ENCODE measurements around the gene HOXB8. TPM values are rescaled to one million over a fixed set of nuclear protein-coding genes. Genes with fewer than 3 reads are reported as not detected.

The HOXB8 gene
- total and polyA plus RNA-seq, 2 donors (not counting 1 experiment from before 2014, with no cell fraction given) = 0.33 to 2.0 TPM

DNA sequence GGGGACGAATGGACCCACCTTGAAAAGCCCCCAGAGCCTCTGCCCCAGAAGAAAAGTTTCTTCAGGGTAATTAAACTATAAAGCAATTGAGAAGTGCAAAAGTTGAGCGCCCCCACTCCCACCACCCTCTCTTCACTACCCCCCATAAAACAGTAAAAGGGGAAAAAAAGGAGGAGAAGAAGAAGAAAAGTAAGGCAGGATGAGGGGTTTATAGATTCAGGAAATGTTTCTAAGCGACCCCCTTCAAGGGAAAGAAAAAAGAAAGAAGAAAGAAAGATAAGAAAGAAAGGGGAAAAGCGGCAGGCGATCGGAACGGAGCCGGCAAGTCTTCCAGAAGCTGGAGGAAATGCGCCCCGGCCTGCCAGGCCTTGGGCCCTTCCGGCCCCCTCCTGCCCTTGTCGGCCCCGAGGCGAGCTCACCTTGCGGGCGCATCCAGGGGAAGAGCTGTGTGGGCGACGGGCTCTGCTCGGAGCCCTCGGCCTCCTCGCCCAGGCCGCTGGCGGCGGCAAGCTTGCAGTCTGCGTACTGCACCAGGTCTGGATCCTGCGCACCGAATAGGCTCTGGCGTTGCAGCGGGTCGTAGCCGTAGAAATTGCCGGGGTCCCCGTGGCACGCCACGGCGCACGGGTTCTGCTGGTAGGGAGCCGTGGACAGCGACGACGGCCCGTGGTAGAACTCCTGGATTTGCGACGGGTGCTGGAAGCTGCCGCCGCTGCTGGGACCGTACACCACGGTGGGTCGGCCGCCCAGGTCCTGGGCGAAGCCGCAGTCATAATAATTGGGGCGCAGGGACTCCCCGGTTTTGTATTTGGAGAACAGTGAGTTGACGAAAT lies 1.0 kb downstream of the HOXB8 start:
- H3K4me1 ChIP-seq (ENCODE audit: control insufficient read depth, extremely low read depth, insufficient read depth, low read length) = peaks cover 11% of the 10 kb centered on the region
- H3K27me3 ChIP-seq (ENCODE audit: control insufficient read depth, insufficient read depth, low read length) = peaks cover 51% of the 10 kb centered on the region
- peak overlapping the region; percentile 0 for H3K9ac ChIP-seq (ENCODE audit: insufficient read depth, low read length)
- H3K9me3 ChIP-seq (ENCODE audit: control insufficient read depth, insufficient read depth, low read depth, low read length) = no peaks in the 10 kb centered on the region
- TF ChIP-seq, protein P1, sequence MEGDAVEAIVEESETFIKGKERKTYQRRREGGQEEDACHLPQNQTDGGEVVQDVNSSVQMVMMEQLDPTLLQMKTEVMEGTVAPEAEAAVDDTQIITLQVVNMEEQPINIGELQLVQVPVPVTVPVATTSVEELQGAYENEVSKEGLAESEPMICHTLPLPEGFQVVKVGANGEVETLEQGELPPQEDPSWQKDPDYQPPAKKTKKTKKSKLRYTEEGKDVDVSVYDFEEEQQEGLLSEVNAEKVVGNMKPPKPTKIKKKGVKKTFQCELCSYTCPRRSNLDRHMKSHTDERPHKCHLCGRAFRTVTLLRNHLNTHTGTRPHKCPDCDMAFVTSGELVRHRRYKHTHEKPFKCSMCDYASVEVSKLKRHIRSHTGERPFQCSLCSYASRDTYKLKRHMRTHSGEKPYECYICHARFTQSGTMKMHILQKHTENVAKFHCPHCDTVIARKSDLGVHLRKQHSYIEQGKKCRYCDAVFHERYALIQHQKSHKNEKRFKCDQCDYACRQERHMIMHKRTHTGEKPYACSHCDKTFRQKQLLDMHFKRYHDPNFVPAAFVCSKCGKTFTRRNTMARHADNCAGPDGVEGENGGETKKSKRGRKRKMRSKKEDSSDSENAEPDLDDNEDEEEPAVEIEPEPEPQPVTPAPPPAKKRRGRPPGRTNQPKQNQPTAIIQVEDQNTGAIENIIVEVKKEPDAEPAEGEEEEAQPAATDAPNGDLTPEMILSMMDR (conservative IDR thresholded peaks at IDR 0.05 in 1 of 2, IDR thresholded peaks at IDR 0.05 in 1 of 2; ENCODE audit: low read depth in 1 of 2, low read length in 2 of 2) = no peak
- TF ChIP-seq EZH2 (IDR thresholded peaks at IDR 0.05; ENCODE audit: low read length, missing control alignments) = peak; percentile 97
- no peak overlapping the region for H2AFZ ChIP-seq (ENCODE audit: low read length)
- peaks cover 18% of the 10 kb centered on the region for H3K79me2 ChIP-seq (ENCODE audit: control insufficient read depth, insufficient read depth, low read length)
- DNase-seq (ENCODE audit: low read depth in 2 of 2) = no peak
- peak overlapping the region; percentile 35 for H3K4me2 ChIP-seq (ENCODE audit: extremely low read depth, insufficient read depth, low read length)
- peak overlapping the region; percentile 21 to 80 (median 36) for H3K4me3 ChIP-seq (replicated peaks in 1 of 4; ENCODE audit: control extremely low read depth in 1 of 4, insufficient read depth in 1 of 4, low read depth in 3 of 4, low read length in 4 of 4)
- H3K27ac ChIP-seq (ENCODE audit: insufficient read depth, low read length) = no peak overlapping the region
- no peaks in the 10 kb centered on the region for H3K36me3 ChIP-seq (ENCODE audit: control insufficient read depth, insufficient read depth, low read length)
- no peaks in the 10 kb centered on the region for H4K20me1 ChIP-seq (ENCODE audit: control insufficient read depth, extremely low read depth, insufficient read depth, low read length)

DNA sequence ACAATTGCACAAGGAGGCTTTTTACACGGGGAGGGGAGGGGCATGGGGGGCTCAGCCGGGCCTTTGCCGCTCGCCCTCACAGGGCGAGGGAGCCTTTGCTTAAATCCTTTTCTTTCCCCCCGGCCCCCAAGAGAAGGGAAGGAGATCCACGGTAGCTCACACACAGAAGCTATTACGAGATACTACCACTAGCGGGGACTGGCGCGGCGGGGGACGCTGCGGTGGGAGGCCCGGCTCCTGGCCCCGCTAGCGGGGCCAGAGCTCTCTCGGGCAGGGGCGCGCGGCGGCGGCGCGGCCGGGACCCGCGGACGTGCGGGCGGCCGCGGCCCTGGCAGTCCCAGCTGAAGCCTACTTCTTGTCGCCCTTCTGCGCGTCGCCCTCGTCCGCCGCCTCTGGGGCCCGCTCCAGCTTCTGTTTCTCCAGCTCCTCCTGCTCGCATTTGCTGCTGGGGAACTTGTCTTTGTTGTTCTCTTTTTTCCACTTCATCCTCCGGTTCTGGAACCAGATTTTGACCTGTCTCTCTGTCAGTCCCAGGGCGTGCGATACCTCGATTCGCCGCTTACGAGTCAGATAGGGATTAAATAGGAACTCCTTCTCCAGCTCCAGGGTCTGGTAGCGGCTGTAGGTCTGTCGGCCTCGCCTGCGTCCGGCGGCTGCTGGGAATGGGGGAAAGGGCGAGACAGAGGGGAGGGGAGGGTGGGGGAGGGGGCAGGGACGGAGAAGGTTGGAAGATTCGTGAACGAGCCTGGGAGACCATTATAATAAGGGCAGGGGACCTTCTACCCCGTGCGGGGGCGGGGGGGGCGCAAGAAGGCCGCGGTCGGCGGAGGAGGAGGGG lies 2.0 kb downstream of the HOXB8 start:
- Histone ChIP-seq H3K36me3 (ENCODE audit: control insufficient read depth, insufficient read depth, low read length) (no peaks in the 10 kb centered on the region), H3K9ac (ENCODE audit: insufficient read depth, low read length) (peak overlapping the region; percentile 53), H4K20me1 (ENCODE audit: control insufficient read depth, extremely low read depth, insufficient read depth, low read length) (no peaks in the 10 kb centered on the region), H3K9me3 (ENCODE audit: control insufficient read depth, insufficient read depth, low read depth, low read length) (no peaks in the 10 kb centered on the region), H3K27ac (ENCODE audit: insufficient read depth, low read length) (peak overlapping the region; percentile 32), H3K27me3 (ENCODE audit: control insufficient read depth, insufficient read depth, low read length) (peaks cover 43% of the 10 kb centered on the region), H3K4me3 (replicated peaks in 1 of 4; ENCODE audit: control extremely low read depth in 1 of 4, insufficient read depth in 1 of 4, low read depth in 3 of 4, low read length in 4 of 4) (peak overlapping the region; percentile 55 to 94 (median 68)), H3K4me1 (ENCODE audit: control insufficient read depth, extremely low read depth, insufficient read depth, low read length) (peaks cover 15% of the 10 kb centered on the region), H3K79me2 (ENCODE audit: control insufficient read depth, insufficient read depth, low read length) (peaks cover 24% of the 10 kb centered on the region), H2AFZ (ENCODE audit: low read length) (peak overlapping the region; percentile 71), H3K4me2 (ENCODE audit: extremely low read depth, insufficient read depth, low read length) (peak overlapping the region; percentile 97)
- TF ChIP-seq, protein P1 (conservative IDR thresholded peaks at IDR 0.05 in 1 of 2, IDR thresholded peaks at IDR 0.05 in 1 of 2; ENCODE audit: low read depth in 1 of 2, low read length in 2 of 2) = peak; percentile 7 to 29
- TF ChIP-seq EZH2 (IDR thresholded peaks at IDR 0.05; ENCODE audit: low read length, missing control alignments) = no peak
- peak; percentile 19 to 60 for DNase-seq (ENCODE audit: low read depth in 2 of 2)

DNA sequence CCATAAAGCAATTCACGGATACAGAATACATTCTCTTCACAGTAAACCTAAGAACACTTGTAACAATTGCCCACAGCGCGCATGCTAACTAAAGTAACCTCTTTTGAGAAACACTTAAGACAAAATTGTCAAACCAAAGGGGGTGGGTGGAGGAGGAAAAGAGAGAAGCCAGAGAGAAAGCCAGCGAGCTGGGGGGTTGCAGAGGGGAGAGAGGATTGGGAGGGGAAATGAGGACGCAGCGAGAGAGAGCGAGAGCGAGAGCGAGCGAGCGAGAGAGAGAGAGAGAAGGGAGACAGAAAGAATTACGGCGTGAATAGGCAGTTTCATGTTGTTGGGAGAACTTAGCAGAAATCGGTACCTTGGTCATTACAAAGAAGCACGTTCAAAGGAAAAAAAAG lies 2.6 kb downstream of the HOXB8 start:
- Histone ChIP-seq H4K20me1 (ENCODE audit: control insufficient read depth, extremely low read depth, insufficient read depth, low read length) (no peaks in the 10 kb centered on the region), H3K79me2 (ENCODE audit: control insufficient read depth, insufficient read depth, low read length) (peaks cover 24% of the 10 kb centered on the region), H3K27me3 (ENCODE audit: control insufficient read depth, insufficient read depth, low read length) (peaks cover 36% of the 10 kb centered on the region), H3K36me3 (ENCODE audit: control insufficient read depth, insufficient read depth, low read length) (no peaks in the 10 kb centered on the region), H3K9ac (ENCODE audit: insufficient read depth, low read length) (no peak overlapping the region), H3K27ac (ENCODE audit: insufficient read depth, low read length) (peak overlapping the region; percentile 32), H3K4me2 (ENCODE audit: extremely low read depth, insufficient read depth, low read length) (peak overlapping the region; percentile 97), H2AFZ (ENCODE audit: low read length) (peak overlapping the region; percentile 71), H3K9me3 (ENCODE audit: control insufficient read depth, insufficient read depth, low read depth, low read length) (no peaks in the 10 kb centered on the region), H3K4me1 (ENCODE audit: control insufficient read depth, extremely low read depth, insufficient read depth, low read length) (peaks cover 15% of the 10 kb centered on the region), H3K4me3 (replicated peaks in 1 of 4; ENCODE audit: control extremely low read depth in 1 of 4, insufficient read depth in 1 of 4, low read depth in 3 of 4, low read length in 4 of 4) (peak overlapping the region; percentile 49 to 94 (median 68))
- TF ChIP-seq, protein P1 (conservative IDR thresholded peaks at IDR 0.05 in 1 of 2, IDR thresholded peaks at IDR 0.05 in 1 of 2; ENCODE audit: low read depth in 1 of 2, low read length in 2 of 2) = no peak
- TF ChIP-seq EZH2 (IDR thresholded peaks at IDR 0.05; ENCODE audit: low read length, missing control alignments) = no peak
- DNase-seq (ENCODE audit: low read depth in 2 of 2) = peak in 1 of 2 donors; percentile 60

Measured in fibroblast of lung (primary cell).